H9 (cell line): Measurements from ENCODE around the gene PKMYT1. TPM values are rescaled to one million over a fixed set of nuclear protein-coding genes. Genes with fewer than 3 reads are reported as not detected.

ENCODE experiments used
- DNase-seq: peaks from one replicate; pipeline ENCODE4 v3.0.0-alpha.2; 2017
- H2AFZ ChIP-seq: one replicate; pipeline ENCODE4 v1.6.1; 2013; ENCODE audit warnings: mild to moderate bottlenecking, low read length, control low read depth, moderate library complexity
- H2AK5ac ChIP-seq: 2 replicates; pipeline ENCODE4 v1.6.1; 2013; ENCODE audit warnings: low read length, control low read depth, mixed read lengths; ENCODE audit not compliant: insufficient read length
- H2BK120ac ChIP-seq: one replicate; pipeline ENCODE4 v1.6.1; 2013; ENCODE audit warnings: low read depth, mild to moderate bottlenecking, low read length, control low read depth, inconsistent platforms; ENCODE audit not compliant: poor library complexity, severe bottlenecking
- H2BK12ac ChIP-seq: 2 replicates; pipeline ENCODE4 v1.6.1; 2013; ENCODE audit warnings: low read length, control low read depth, mixed read lengths, low read depth; ENCODE audit not compliant: insufficient read length
- H2BK15ac ChIP-seq: 2 replicates; pipeline ENCODE4 v1.6.1; 2013; ENCODE audit warnings: low read depth, low read length, control low read depth
- H2BK20ac ChIP-seq: one replicate; pipeline ENCODE4 v1.6.1; 2013; ENCODE audit warnings: low read depth, mild to moderate bottlenecking, low read length, control low read depth, inconsistent platforms; ENCODE audit not compliant: poor library complexity, severe bottlenecking
- H2BK5ac ChIP-seq: 2 replicates; pipeline ENCODE4 v1.6.1; 2013; ENCODE audit warnings: low read length, control low read depth, mixed read lengths; ENCODE audit not compliant: insufficient read length
- H3K14ac ChIP-seq: 2 replicates; pipeline ENCODE4 v1.6.1; 2013; ENCODE audit warnings: low read length, control low read depth; ENCODE audit not compliant: insufficient read depth
- H3K18ac ChIP-seq: 2 replicates; pipeline ENCODE4 v1.6.1; 2013; ENCODE audit warnings: low read depth, mild to moderate bottlenecking, mixed read lengths, low read length, control low read depth; ENCODE audit not compliant: insufficient read length
- H3K23ac ChIP-seq: 2 replicates; pipeline ENCODE4 v1.6.1; 2013; ENCODE audit warnings: low read length, control low read depth, mixed read lengths, low read depth; ENCODE audit not compliant: insufficient read length
- H3K23me2 ChIP-seq: 2 replicates; pipeline ENCODE4 v1.6.1; 2013; ENCODE audit warnings: low read depth, mild to moderate bottlenecking, mixed read lengths, low read length, control low read depth; ENCODE audit not compliant: insufficient read length, poor library complexity, severe bottlenecking
- H3K27ac ChIP-seq: 2 replicates; pipeline ENCODE4 v1.5.1; 2013; ENCODE audit warnings: low read length, control low read depth, mixed read lengths, low read depth; ENCODE audit not compliant: insufficient read length
- H3K27me3 ChIP-seq: 2 replicates; pipeline ENCODE4 v1.6.1; 2013; ENCODE audit warnings: low read length, control low read depth, inconsistent platforms; ENCODE audit not compliant: insufficient read depth
- H3K4ac ChIP-seq: 2 replicates; pipeline ENCODE4 v1.6.1; 2013; ENCODE audit warnings: low read depth, mild to moderate bottlenecking, control low read depth, inconsistent platforms, low read length, moderate library complexity
- H3K4me1 ChIP-seq: 2 replicates; pipeline ENCODE4 v1.6.1; 2013; ENCODE audit warnings: low read length, control low read depth, inconsistent platforms; ENCODE audit not compliant: insufficient read depth
- H3K4me2 ChIP-seq: 2 replicates; pipeline ENCODE4 v1.6.1; 2013; ENCODE audit warnings: low read length, control low read depth, mixed read lengths; ENCODE audit not compliant: insufficient read length, insufficient read depth
- H3K56ac ChIP-seq: 2 replicates; pipeline ENCODE4 v1.6.1; 2013; ENCODE audit warnings: low read depth, mild to moderate bottlenecking, mixed read lengths, low read length, control low read depth; ENCODE audit not compliant: insufficient read length
- H3K79me1 ChIP-seq: 2 replicates; pipeline ENCODE4 v1.6.1; 2013; ENCODE audit warnings: low read depth, mild to moderate bottlenecking, moderate library complexity, low read length, control low read depth, inconsistent platforms; ENCODE audit not compliant: insufficient read depth, poor library complexity, severe bottlenecking
- H3K79me2 ChIP-seq: 2 replicates; pipeline ENCODE4 v1.6.1; 2013; ENCODE audit warnings: low read length, control low read depth, inconsistent platforms; ENCODE audit not compliant: insufficient read depth
- H3K9ac ChIP-seq: 2 replicates; pipeline ENCODE4 v1.6.1; 2013; ENCODE audit warnings: low read length, control low read depth, mixed read lengths; ENCODE audit not compliant: insufficient read length; ENCODE audit errors: extremely low read depth
- H3K9me3 ChIP-seq: one replicate; pipeline ENCODE4 v1.6.1; 2013; ENCODE audit warnings: low read depth, low read length, inconsistent platforms; ENCODE audit not compliant: control insufficient read depth
- H3T11ph ChIP-seq: one replicate; pipeline ENCODE4 v1.6.1; 2013; ENCODE audit warnings: mild to moderate bottlenecking, low read length, control low read depth, inconsistent platforms
- H4K20me1 ChIP-seq: one replicate; pipeline ENCODE4 v1.6.1; 2013; ENCODE audit not compliant: control insufficient read depth, insufficient read length, insufficient read depth
- H4K5ac ChIP-seq: 2 replicates; pipeline ENCODE4 v1.6.1; 2013; ENCODE audit warnings: low read depth, mild to moderate bottlenecking, mixed read lengths, low read length, control low read depth; ENCODE audit not compliant: insufficient read length
- H4K8ac ChIP-seq: replicated peaks from 2 replicates; pipeline ENCODE4 v1.6.1; 2013; ENCODE audit warnings: low read length, control low read depth, mixed read lengths, low read depth; ENCODE audit not compliant: insufficient read length
- H4K91ac ChIP-seq: 2 replicates; pipeline ENCODE4 v1.6.1; 2013; ENCODE audit warnings: low read depth, mild to moderate bottlenecking, moderate library complexity, mixed read lengths, low read length, control low read depth; ENCODE audit not compliant: insufficient read length
- H3K27ac Mint-ChIP-seq, 3 experiments: 2 replicates in 2 of 3; 3 replicates in 1 of 3; pipeline ENCODE4 v1.8.0; 2020 to 2021; ENCODE audit warnings: mixed read lengths in 3 of 3, mild to moderate bottlenecking in 1 of 3, moderate library complexity in 1 of 3
- H3K27me3 Mint-ChIP-seq: 2 replicates; pipeline ENCODE4 v1.8.0; 2021; ENCODE audit warnings: low read depth, mild to moderate bottlenecking, moderate library complexity, mixed read lengths
- H3K36me3 Mint-ChIP-seq, 3 experiments: 2 replicates in 2 of 3; 3 replicates in 1 of 3; pipeline ENCODE4 v1.8.0; 2020 to 2021; ENCODE audit warnings: low read depth in 3 of 3, mixed read lengths in 3 of 3; ENCODE audit not compliant: insufficient read depth in 1 of 3
- H3K4me1 Mint-ChIP-seq, 2 experiments: 2 replicates each; pipeline ENCODE4 v1.8.0; 2020; ENCODE audit warnings: mixed read lengths in 2 of 2
- H3K4me3 Mint-ChIP-seq, 2 experiments: 2 replicates in 1 of 2; 3 replicates in 1 of 2; pipeline ENCODE4 v1.8.0; 2020 to 2021; ENCODE audit warnings: mild to moderate bottlenecking in 2 of 2, mixed read lengths in 2 of 2, moderate library complexity in 1 of 2
- H3K9me3 Mint-ChIP-seq, 2 experiments: 2 replicates in 1 of 2; 3 replicates in 1 of 2; pipeline ENCODE4 v1.8.0; 2020; ENCODE audit warnings: mild to moderate bottlenecking in 2 of 2, mixed read lengths in 2 of 2, moderate library complexity in 1 of 2
- CTCF ChIP-seq: fragments of 200-600 bp; sonication (generic); conservative IDR thresholded peaks from 3 replicates; pipeline ENCODE4 v1.8.0; 2021; ENCODE audit warnings: antibody characterized with exemption, mild to moderate bottlenecking
- WGBS: extraction: QIAGEN DNeasy Blood & Tissue Kit; methylation state at CpG from one replicate; pipeline ENCODE4 v1.1.7; 2013; ENCODE audit warnings: missing lambda C conversion rate, low lambda C conversion rate, mixed read lengths; ENCODE audit not compliant: insufficient read length; ENCODE audit errors: extremely low coverage; 5-methylcytosine and 5-hydroxymethylcytosine counted together
- total RNA-seq: library from RNA; stranded (reverse); gene quantifications from 2 replicates; pipeline ENCODE4 v1.2.1, GENCODE V29; 2021

PKMYT1 gene
- total RNA-seq, 1 experiment from 2014 or later, result 114 TPM

- peaks cover 23 to 48% of the 10 kb centered on the region in 2 experiments for H3K4me1 Mint-ChIP-seq
- H3K23me2 ChIP-seq, result peaks cover 26% of the 10 kb centered on the region
- H3K79me2 ChIP-seq, result no peaks in the 10 kb centered on the region; the same call in 1 of the 2 replicates
These were observed 43.6 kb upstream of the PKMYT1 start, which contains the start of the genes HCFC1R1 and THOC6 for GRCh38 chr16:3023669-3024478. HCFC1R1 (minus strand) TSS chr16:3023942; CDS start chr16:3023941, 1 bp downstream. THOC6 (plus strand) TSS chr16:3024035; CDS start chr16:3024327, 292 bp downstream.

More at GRCh38 chr16:3023669-3024478, 43.6 kb upstream of the PKMYT1 start, which contains the start of the genes HCFC1R1 and THOC6:
- H4K8ac ChIP-seq, result no peak within 1 kb of the TSS
- WGBS, result no CpG with 5 or more reads among the region's 69 CpGs
- TF ChIP-seq CTCF, result no peak
- no peak within 1 kb of the TSS for H4K5ac ChIP-seq
- no peak within 1 kb of the TSS for H2AFZ ChIP-seq
- H3K4ac ChIP-seq, result no peak within 1 kb of the TSS
- Mint-ChIP-seq H3K27me3 (peaks cover 7% of the 10 kb centered on the region), H3K4me3 (peak within 1 kb of the TSS; percentile 93 to 96), H3K36me3 (peaks cover 15 to 43% (median 33%) of the 10 kb centered on the region in 3 experiments; a peak in 6 of 7 replicates), H3K27ac (peak within 1 kb of the TSS; percentile 98 to 100 (median 99)), H3K9me3 (no peaks in the 10 kb centered on the region; a peak in 2 of 5 replicates)
- H3T11ph ChIP-seq, result no peak within 1 kb of the TSS
- no peak within 1 kb of the TSS for H2BK120ac ChIP-seq
- no peaks in the 10 kb centered on the region for H3K9me3 ChIP-seq
- no peak within 1 kb of the TSS for H3K23ac ChIP-seq
- H2BK15ac ChIP-seq, result no peak within 1 kb of the TSS
- H2BK12ac ChIP-seq, result peak within 1 kb of the TSS; percentile 48
- no peaks in the 10 kb centered on the region for H4K20me1 ChIP-seq
- no peak within 1 kb of the TSS for H2BK20ac ChIP-seq
- H3K79me1 ChIP-seq, result no peaks in the 10 kb centered on the region
- H2AK5ac ChIP-seq, result no peak within 1 kb of the TSS
- no peaks in the 10 kb centered on the region for H3K27me3 ChIP-seq
- H3K27ac ChIP-seq, result peak within 1 kb of the TSS; percentile 66
- H3K4me2 ChIP-seq, result peak within 1 kb of the TSS; percentile 51
- peak within 1 kb of the TSS; percentile 93 for H3K14ac ChIP-seq
- peak within 1 kb of the TSS; percentile 94 for H3K18ac ChIP-seq
- no peak within 1 kb of the TSS for H4K91ac ChIP-seq
- H3K9ac ChIP-seq, result peak within 1 kb of the TSS; percentile 67
- peak within 1 kb of the TSS; percentile 43 for H2BK5ac ChIP-seq
- peaks cover 2% of the 10 kb centered on the region; the same call in 1 of the 2 replicates for H3K4me1 ChIP-seq
- no peak within 1 kb of the TSS for H3K56ac ChIP-seq
- DNase-seq, result peak; percentile 99
